GM19351 (cell line): ENCODE data around the gene CCSER2.
A peak's percentile ranks its signal among the peaks of the same experiment; 100 is the strongest.
"Not testable (repeated sequence)": the region's sequence is repeated elsewhere in the genome, so short reads cannot be mapped to it uniquely, and the experiment has no call there.

ENCODE experiments used
- ATAC-seq: cut with Tn5 transposase; IDR thresholded peaks from one replicate; pipeline ENCODE4 v1.9.1; 2021; ENCODE audit warnings: mild to moderate bottlenecking, moderate library complexity; ENCODE audit not compliant: unreplicated experiment

CCSER2 gene

GRCh38 chr10:84344526-84344925, 16.1 kb downstream of the CCSER2 start:
- no peak for ATAC-seq

- ATAC-seq, result not testable (repeated sequence)
Observed at GRCh38 chr10:84347575-84348002, 19.2 kb downstream of the CCSER2 start.

GRCh38 chr10:84348447-84348846, 20.1 kb downstream of the CCSER2 start:
- ATAC-seq, result no peak

- ATAC-seq, result no peak
Observed at GRCh38 chr10:84348860-84349259, 20.5 kb downstream of the CCSER2 start.

- ATAC-seq, result peak; percentile 97
Observed at GRCh38 chr10:84352251-84352842, 24.0 kb downstream of the CCSER2 start.

GRCh38 chr10:84353052-84353803, 24.8 kb downstream of the CCSER2 start:
- no peak for ATAC-seq

GRCh38 chr10:84354623-84355022, 26.2 kb downstream of the CCSER2 start:
- no peak for ATAC-seq

GRCh38 chr10:84355106-84355505, 26.7 kb downstream of the CCSER2 start:
- no peak for ATAC-seq

GRCh38 chr10:84356928-84357327, 28.5 kb downstream of the CCSER2 start:
- ATAC-seq, result no peak

- ATAC-seq, result peak; percentile 37
Observed at GRCh38 chr10:84358743-84359142, 30.4 kb downstream of the CCSER2 start.

- ATAC-seq, result no peak
Observed at GRCh38 chr10:84360637-84361365, 32.4 kb downstream of the CCSER2 start.

- no peak for ATAC-seq
Observed at GRCh38 chr10:84365335-84365881, 37.0 kb downstream of the CCSER2 start.

- ATAC-seq, result no peak
Observed at GRCh38 chr10:84366041-84366440, 37.7 kb downstream of the CCSER2 start.

GRCh38 chr10:84367256-84367655, 38.9 kb downstream of the CCSER2 start:
- no peak for ATAC-seq

GRCh38 chr10:84368828-84369227, 40.4 kb downstream of the CCSER2 start:
- no peak for ATAC-seq

- ATAC-seq, result no peak
Observed at GRCh38 chr10:84370283-84370682, 41.9 kb downstream of the CCSER2 start.

GRCh38 chr10:84371944-84372343, 43.6 kb downstream of the CCSER2 start:
- no peak for ATAC-seq

- no peak for ATAC-seq
Observed at GRCh38 chr10:84373000-84373399, 44.6 kb downstream of the CCSER2 start.

GRCh38 chr10:84374455-84374854, 46.1 kb downstream of the CCSER2 start:
- no peak for ATAC-seq

- peak; percentile 72 for ATAC-seq
Observed at GRCh38 chr10:84375011-84375410, 46.6 kb downstream of the CCSER2 start.

- no peak for ATAC-seq
Observed at GRCh38 chr10:84375881-84376280, 47.5 kb downstream of the CCSER2 start.

GRCh38 chr10:84388148-84388547, 59.8 kb downstream of the CCSER2 start:
- no peak for ATAC-seq
